HUES6 (cell line): ENCODE data around the gene SHQ1.

Source experiments
- H3K27ac ChIP-seq: 2 replicates; pipeline ENCODE4 v1.7.0; 2013; ENCODE audit warnings: low read depth, mild to moderate bottlenecking, low read length, inconsistent platforms
- H3K27me3 ChIP-seq: 2 replicates; pipeline ENCODE4 v1.6.1; 2013; ENCODE audit warnings: low read length; ENCODE audit not compliant: control insufficient read depth, insufficient read depth
- H3K36me3 ChIP-seq: 2 replicates; pipeline ENCODE4 v1.6.1; 2013; ENCODE audit warnings: low read length; ENCODE audit not compliant: control insufficient read depth, insufficient read depth
- H3K4me1 ChIP-seq: 2 replicates; pipeline ENCODE4 v1.6.1; 2013; ENCODE audit warnings: low read length; ENCODE audit not compliant: control insufficient read depth, insufficient read depth
- H3K4me3 ChIP-seq: 2 replicates; pipeline ENCODE4 v1.5.1; 2013; ENCODE audit warnings: low read depth, low read length
- H3K9ac ChIP-seq: one replicate; pipeline ENCODE4 v1.6.1; 2013; ENCODE audit warnings: mild to moderate bottlenecking, low read length
- H3K9me3 ChIP-seq: 2 replicates; pipeline ENCODE4 v1.6.1; 2013; ENCODE audit warnings: low read depth, low read length; ENCODE audit not compliant: control insufficient read depth, insufficient read depth

Gene SHQ1

GRCh38 chr3:72846166-72846565 lies 2.1 kb downstream of the SHQ1 start:
- H3K4me1 ChIP-seq, result peaks cover 7% of the 10 kb centered on the region; the same call in 1 of the 2 replicates
- peaks cover 19% of the 10 kb centered on the region for H3K27me3 ChIP-seq
- H3K4me3 ChIP-seq, result no peak overlapping the region
- H3K9ac ChIP-seq, result no peak overlapping the region
- H3K27ac ChIP-seq, result no peak overlapping the region
- peaks cover 6% of the 10 kb centered on the region; the same call in 1 of the 2 replicates for H3K9me3 ChIP-seq
- H3K36me3 ChIP-seq, result peaks cover 10% of the 10 kb centered on the region

GRCh38 chr3:72844436-72844993 lies 3.7 kb downstream of the SHQ1 start:
- H3K9me3 ChIP-seq, result peaks cover 6% of the 10 kb centered on the region; the same call in 1 of the 2 replicates
- H3K9ac ChIP-seq, result no peak overlapping the region
- H3K4me1 ChIP-seq, result peaks cover 7% of the 10 kb centered on the region; the same call in 1 of the 2 replicates
- H3K36me3 ChIP-seq, result peaks cover 20% of the 10 kb centered on the region
- no peak overlapping the region for H3K4me3 ChIP-seq
- peaks cover 16% of the 10 kb centered on the region for H3K27me3 ChIP-seq
- no peak overlapping the region for H3K27ac ChIP-seq

- Histone ChIP-seq H3K36me3 (peaks cover 27% of the 10 kb centered on the region), H3K4me3 (no peak overlapping the region), H3K9me3 (peaks cover 6% of the 10 kb centered on the region; the same call in 1 of the 2 replicates), H3K4me1 (no peaks in the 10 kb centered on the region), H3K9ac (no peak overlapping the region), H3K27me3 (no peaks in the 10 kb centered on the region), H3K27ac (no peak overlapping the region)
Measured at GRCh38 chr3:72839057-72839456, 9.2 kb downstream of the SHQ1 start.

- Histone ChIP-seq H3K4me3 (no peak overlapping the region), H3K9ac (no peak overlapping the region), H3K36me3 (peaks cover 33% of the 10 kb centered on the region), H3K4me1 (no peaks in the 10 kb centered on the region), H3K9me3 (peaks cover 5% of the 10 kb centered on the region; the same call in 1 of the 2 replicates), H3K27ac (no peak overlapping the region), H3K27me3 (no peaks in the 10 kb centered on the region)
Measured at GRCh38 chr3:72836923-72837322, 11.3 kb downstream of the SHQ1 start.

- Histone ChIP-seq H3K9me3 (peaks cover under 1% of the 10 kb centered on the region; the same call in 1 of the 2 replicates), H3K27me3 (no peaks in the 10 kb centered on the region), H3K4me1 (no peaks in the 10 kb centered on the region), H3K27ac (no peak overlapping the region), H3K9ac (no peak overlapping the region), H3K36me3 (peaks cover 29% of the 10 kb centered on the region), H3K4me3 (no peak overlapping the region)
Measured at GRCh38 chr3:72836416-72836815, 11.8 kb downstream of the SHQ1 start.

- H3K27ac ChIP-seq, result no peak overlapping the region
- no peak overlapping the region for H3K9ac ChIP-seq
- no peaks in the 10 kb centered on the region for H3K9me3 ChIP-seq
- no peaks in the 10 kb centered on the region for H3K4me1 ChIP-seq
- H3K27me3 ChIP-seq, result no peaks in the 10 kb centered on the region
- no peak overlapping the region for H3K4me3 ChIP-seq
- peaks cover 25% of the 10 kb centered on the region for H3K36me3 ChIP-seq
Measured at GRCh38 chr3:72830452-72831223, 17.6 kb downstream of the SHQ1 start.

- Histone ChIP-seq H3K4me3 (no peak overlapping the region), H3K27me3 (no peaks in the 10 kb centered on the region), H3K4me1 (no peaks in the 10 kb centered on the region), H3K27ac (no peak overlapping the region), H3K36me3 (peaks cover 25% of the 10 kb centered on the region), H3K9me3 (no peaks in the 10 kb centered on the region), H3K9ac (no peak overlapping the region)
Measured at GRCh38 chr3:72829701-72830100, 18.5 kb downstream of the SHQ1 start.

GRCh38 chr3:72821161-72821781 lies 27.0 kb downstream of the SHQ1 start:
- H3K4me3 ChIP-seq, result no peak overlapping the region
- H3K27ac ChIP-seq, result no peak overlapping the region

GRCh38 chr3:72820415-72820814 lies 27.8 kb downstream of the SHQ1 start:
- Histone ChIP-seq H3K4me3 (no peak overlapping the region), H3K27me3 (no peaks in the 10 kb centered on the region), H3K9ac (no peak overlapping the region), H3K4me1 (peaks cover 15% of the 10 kb centered on the region), H3K36me3 (peaks cover 7% of the 10 kb centered on the region; the same call in 1 of the 2 replicates), H3K9me3 (no peaks in the 10 kb centered on the region), H3K27ac (no peak overlapping the region)

More at GRCh38 chr3:72821161-72821781, 27.0 kb downstream of the SHQ1 start:
- H3K36me3 ChIP-seq, result peaks cover 7% of the 10 kb centered on the region; the same call in 1 of the 2 replicates
- peaks cover 15% of the 10 kb centered on the region for H3K4me1 ChIP-seq
- H3K9me3 ChIP-seq, result no peaks in the 10 kb centered on the region
- H3K27me3 ChIP-seq, result no peaks in the 10 kb centered on the region
- H3K9ac ChIP-seq, result no peak overlapping the region

- peaks cover 15% of the 10 kb centered on the region for H3K4me1 ChIP-seq
- no peak overlapping the region for H3K4me3 ChIP-seq
- no peaks in the 10 kb centered on the region for H3K9me3 ChIP-seq
- H3K27me3 ChIP-seq, result no peaks in the 10 kb centered on the region
- no peak overlapping the region for H3K9ac ChIP-seq
- H3K36me3 ChIP-seq, result peaks cover 7% of the 10 kb centered on the region; the same call in 1 of the 2 replicates
- no peak overlapping the region for H3K27ac ChIP-seq
Measured at GRCh38 chr3:72818905-72819304, 29.3 kb downstream of the SHQ1 start.
